Mammary epithelial cell (primary cell): ENCODE results near the gene GTF2F2.

Experiments
- CTCF ChIP-seq, 2 donors: IDR thresholded peaks in 1 of 2; conservative IDR thresholded peaks in 1 of 2; 2 replicates each; pipeline ENCODE4 v1.5.1; 2011 to 2012; ENCODE audit warnings: inconsistent platforms in 2 of 2, low read length in 2 of 2, mild to moderate bottlenecking in 2 of 2, control low read depth in 1 of 2, low read depth in 1 of 2; ENCODE audit not compliant: insufficient read depth in 1 of 2; ENCODE audit errors: extremely low read depth in 1 of 2
- EZH2 ChIP-seq: IDR thresholded peaks from 2 replicates; pipeline ENCODE4 v1.6.1; 2012; ENCODE audit warnings: low read length, inconsistent platforms, borderline replicate concordance

GRCh38 chr13:45166858-45167257, 46.5 kb downstream of the GTF2F2 start:
- TF ChIP-seq CTCF (conservative IDR thresholded peaks at IDR 0.05 in 1 of 2, IDR thresholded peaks at IDR 0.05 in 1 of 2; ENCODE audit: extremely low read depth in 1 of 2, insufficient read depth in 1 of 2, low read depth in 1 of 2, low read length in 2 of 2) (no peak), EZH2 (no peak)
